VCaP (cell line): ENCODE measurements around the gene PLCB1.

Source experiments
- H3K27ac ChIP-seq: fragments of 450-650 bp; 2 replicates; pipeline ENCODE4 v1.5.1; 2017
- TF ChIP-seq, protein P1 (sequence below): fragments of 450-650 bp; conservative IDR thresholded peaks from 2 replicates; pipeline ENCODE4 v1.5.1; 2017; ENCODE audit warnings: mild to moderate bottlenecking, moderate library complexity

Gene PLCB1

DNA sequence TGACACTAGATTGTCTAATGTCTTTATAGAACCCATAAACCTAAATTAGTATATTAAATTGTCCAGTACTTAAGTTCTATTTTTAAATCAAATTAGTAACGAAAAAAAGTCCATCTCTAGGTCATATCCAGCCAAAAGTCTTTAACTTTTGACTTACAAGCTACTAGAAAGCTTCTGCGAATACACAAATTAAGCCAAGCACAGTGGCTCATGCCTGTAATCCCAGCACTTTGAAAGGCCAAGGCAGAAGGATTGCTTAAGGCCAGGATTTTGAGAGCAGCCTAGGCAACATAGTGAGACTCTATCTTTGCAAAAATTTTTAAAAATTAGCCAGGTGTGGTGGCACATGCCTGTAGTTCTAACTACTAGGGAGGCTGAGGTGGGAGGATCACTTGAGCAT lies 516.4 kb downstream of the PLCB1 start:
- H3K27ac ChIP-seq: no peak overlapping the region
- TF ChIP-seq, protein P1, sequence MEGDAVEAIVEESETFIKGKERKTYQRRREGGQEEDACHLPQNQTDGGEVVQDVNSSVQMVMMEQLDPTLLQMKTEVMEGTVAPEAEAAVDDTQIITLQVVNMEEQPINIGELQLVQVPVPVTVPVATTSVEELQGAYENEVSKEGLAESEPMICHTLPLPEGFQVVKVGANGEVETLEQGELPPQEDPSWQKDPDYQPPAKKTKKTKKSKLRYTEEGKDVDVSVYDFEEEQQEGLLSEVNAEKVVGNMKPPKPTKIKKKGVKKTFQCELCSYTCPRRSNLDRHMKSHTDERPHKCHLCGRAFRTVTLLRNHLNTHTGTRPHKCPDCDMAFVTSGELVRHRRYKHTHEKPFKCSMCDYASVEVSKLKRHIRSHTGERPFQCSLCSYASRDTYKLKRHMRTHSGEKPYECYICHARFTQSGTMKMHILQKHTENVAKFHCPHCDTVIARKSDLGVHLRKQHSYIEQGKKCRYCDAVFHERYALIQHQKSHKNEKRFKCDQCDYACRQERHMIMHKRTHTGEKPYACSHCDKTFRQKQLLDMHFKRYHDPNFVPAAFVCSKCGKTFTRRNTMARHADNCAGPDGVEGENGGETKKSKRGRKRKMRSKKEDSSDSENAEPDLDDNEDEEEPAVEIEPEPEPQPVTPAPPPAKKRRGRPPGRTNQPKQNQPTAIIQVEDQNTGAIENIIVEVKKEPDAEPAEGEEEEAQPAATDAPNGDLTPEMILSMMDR: no peak

DNA sequence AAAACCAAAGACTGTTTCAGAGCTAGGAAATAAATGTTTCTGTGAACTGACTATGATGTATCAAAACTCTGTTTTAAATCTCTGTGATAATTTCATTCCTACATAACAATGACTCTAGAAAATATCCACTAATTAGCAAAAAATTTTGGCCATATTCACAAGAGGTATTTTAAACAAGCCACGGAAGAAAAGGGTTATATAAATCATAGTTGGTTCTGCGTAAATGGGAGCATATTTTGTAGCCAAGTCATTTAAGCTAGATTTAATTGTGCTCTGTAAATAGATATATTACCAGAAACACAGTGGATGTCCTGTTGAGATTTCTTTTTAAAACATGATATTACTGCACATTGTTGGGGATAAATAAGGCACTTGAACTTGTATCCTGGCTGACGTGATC lies 520.3 kb downstream of the PLCB1 start:
- H3K27ac ChIP-seq: no peak overlapping the region
- TF ChIP-seq, protein P1: no peak

DNA sequence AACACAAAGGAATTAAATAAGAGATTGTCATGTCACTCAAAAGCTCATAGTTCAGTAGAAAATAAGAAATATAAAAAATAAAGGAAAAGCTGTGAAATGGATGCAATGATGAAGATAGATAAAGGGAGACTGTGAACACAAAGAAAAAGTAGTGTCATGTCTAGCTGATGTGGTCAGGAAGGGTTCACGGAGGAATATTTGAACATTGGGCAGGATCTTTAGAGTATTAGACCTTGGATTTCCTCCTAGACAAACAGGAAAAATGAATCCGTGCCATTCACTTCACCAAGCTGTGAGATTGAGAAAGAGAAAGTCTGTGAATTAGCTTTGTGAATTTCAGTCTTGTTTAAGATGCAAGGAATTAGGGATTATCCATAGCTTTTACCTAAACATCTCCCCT lies 522.4 kb downstream of the PLCB1 start:
- TF ChIP-seq, protein P1: no peak
- H3K27ac ChIP-seq: no peak overlapping the region

DNA sequence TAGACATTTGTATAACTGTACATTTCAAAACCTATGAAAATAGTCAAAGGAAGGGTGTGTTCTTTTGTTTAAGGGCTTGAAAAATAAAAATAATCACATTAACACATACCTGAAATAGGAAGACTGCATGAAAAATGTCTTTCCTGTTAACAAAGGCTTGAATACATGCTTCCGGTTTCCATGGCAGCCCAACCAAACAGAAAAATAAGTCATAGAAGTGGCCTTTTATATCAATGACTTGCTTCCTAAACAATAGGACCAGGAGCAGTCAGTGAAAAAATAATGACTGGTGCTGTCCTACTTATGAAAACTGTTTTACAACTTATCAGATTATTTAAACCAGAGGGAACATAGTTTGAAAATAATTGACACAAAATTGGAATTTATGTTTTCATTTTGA lies 524.3 kb downstream of the PLCB1 start:
- no peak overlapping the region for H3K27ac ChIP-seq
- TF ChIP-seq, protein P1: no peak

GRCh38 chr20:8657664-8658063 lies 525.6 kb downstream of the PLCB1 start:
- H3K27ac ChIP-seq: no peak overlapping the region
- TF ChIP-seq, protein P1: no peak

DNA sequence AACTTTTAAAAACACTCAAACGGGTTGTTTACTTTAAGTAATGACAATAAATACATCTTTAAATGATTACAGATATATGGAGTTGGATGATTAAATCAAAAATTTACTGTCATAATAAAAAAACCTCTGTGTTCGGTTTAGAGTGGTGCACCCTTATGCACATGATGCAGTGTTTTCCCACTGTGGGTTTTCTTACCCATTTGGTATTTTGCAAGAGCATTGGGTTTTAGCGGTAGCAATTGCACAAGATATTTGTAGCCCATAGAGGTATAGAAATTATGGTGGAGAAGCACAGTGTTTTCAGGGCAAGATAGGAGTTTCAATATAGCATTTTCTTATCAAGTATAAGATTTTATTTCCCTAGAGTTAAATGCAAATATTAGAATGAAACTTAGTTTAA lies 526.0 kb downstream of the PLCB1 start:
- H3K27ac ChIP-seq: no peak overlapping the region
- TF ChIP-seq, protein P1: no peak

DNA sequence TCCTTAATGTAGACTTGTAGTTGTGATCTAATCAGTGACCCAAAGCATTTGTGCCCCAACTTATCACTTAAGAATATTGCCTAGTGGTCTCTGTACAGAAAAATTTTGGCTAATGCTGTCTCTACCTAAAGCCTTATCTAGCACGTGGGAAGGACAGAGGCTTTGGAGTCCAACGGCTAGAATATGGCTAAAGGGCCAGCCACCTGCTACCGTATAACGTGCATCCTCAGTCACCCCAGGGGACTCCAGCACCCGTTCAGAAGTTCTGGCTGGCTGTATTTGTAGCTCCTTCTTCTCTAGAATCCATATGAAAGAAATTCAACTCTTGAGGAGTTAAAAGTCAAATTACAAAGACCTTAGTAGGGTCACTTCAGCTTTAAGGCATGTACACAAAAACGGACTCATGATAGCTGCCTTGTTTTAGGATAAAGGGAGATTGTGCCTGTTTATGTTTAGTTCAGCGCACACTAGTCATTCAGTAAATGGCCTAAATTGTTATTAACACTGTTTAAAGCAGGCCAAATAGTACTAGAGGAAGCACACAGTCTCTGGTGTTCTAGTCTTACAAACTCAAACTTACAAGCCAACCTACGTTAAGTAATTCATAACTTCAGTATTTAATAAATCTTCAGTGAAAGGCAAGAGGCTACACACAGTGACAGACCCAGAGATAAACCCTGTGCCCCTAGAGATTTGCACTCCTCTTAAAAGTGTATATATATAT lies 529.3 kb downstream of the PLCB1 start:
- no peak overlapping the region for H3K27ac ChIP-seq
- TF ChIP-seq, protein P1: no peak
